ENCODE data around the gene CPVL.
"Not testable (repeated sequence)": the region's sequence is repeated elsewhere in the genome, so short reads cannot be mapped to it uniquely, and the experiment has no call there.

CPVL gene

GRCh38 chr7:29107056-29107455 lies 39.3 kb downstream of the CPVL start:
- H3K4me3 ChIP-seq (ENCODE audit: low read length in 2 of 2) = no peak overlapping the region
- peaks cover 0 to 2% of the 10 kb centered on the region in 2 donors for H3K9me3 ChIP-seq (ENCODE audit: control insufficient read depth in 2 of 2, low read length in 2 of 2)
- H3K36me3 ChIP-seq (ENCODE audit: control insufficient read depth in 2 of 2, insufficient read depth in 2 of 2, low read length in 2 of 2) = no peaks in the 10 kb centered on the region
- H3K9ac ChIP-seq (ENCODE audit: low read length in 2 of 2) = no peak overlapping the region
- H3K27ac ChIP-seq (ENCODE audit: low read length) = no peak overlapping the region
- H3K27me3 ChIP-seq (ENCODE audit: control insufficient read depth in 1 of 2, insufficient read depth in 2 of 2, low read length in 2 of 2) = no peaks in the 10 kb centered on the region
- H3K4me1 ChIP-seq (ENCODE audit: control insufficient read depth, insufficient read depth, low read length) = no peaks in the 10 kb centered on the region

DNA sequence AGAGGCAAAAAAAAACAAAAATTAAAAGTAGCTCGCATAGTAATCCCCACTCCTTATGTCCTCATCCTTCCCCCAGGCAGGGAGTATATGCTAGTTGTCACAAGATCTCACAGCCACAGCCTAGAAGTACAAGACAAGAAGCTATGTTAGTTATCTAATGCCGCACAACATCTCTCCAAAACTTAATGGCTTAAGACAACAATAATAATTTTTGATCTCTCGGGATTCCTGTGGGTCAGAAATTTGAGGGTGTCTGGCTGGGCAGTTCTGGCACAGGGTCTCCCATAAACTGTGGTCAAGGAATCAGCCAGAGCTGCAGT lies 39.7 kb downstream of the CPVL start:
- Histone ChIP-seq H3K9me3 (ENCODE audit: control insufficient read depth in 2 of 2, low read length in 2 of 2) (peaks cover 0 to 2% of the 10 kb centered on the region in 2 donors), H3K27me3 (ENCODE audit: control insufficient read depth in 1 of 2, insufficient read depth in 2 of 2, low read length in 2 of 2) (no peaks in the 10 kb centered on the region), H3K4me3 (ENCODE audit: low read length in 2 of 2) (no peak overlapping the region), H3K36me3 (ENCODE audit: control insufficient read depth in 2 of 2, insufficient read depth in 2 of 2, low read length in 2 of 2) (no peaks in the 10 kb centered on the region), H3K27ac (ENCODE audit: low read length) (no peak overlapping the region), H3K9ac (ENCODE audit: low read length in 2 of 2) (no peak overlapping the region), H3K4me1 (ENCODE audit: control insufficient read depth, insufficient read depth, low read length) (no peaks in the 10 kb centered on the region)

DNA sequence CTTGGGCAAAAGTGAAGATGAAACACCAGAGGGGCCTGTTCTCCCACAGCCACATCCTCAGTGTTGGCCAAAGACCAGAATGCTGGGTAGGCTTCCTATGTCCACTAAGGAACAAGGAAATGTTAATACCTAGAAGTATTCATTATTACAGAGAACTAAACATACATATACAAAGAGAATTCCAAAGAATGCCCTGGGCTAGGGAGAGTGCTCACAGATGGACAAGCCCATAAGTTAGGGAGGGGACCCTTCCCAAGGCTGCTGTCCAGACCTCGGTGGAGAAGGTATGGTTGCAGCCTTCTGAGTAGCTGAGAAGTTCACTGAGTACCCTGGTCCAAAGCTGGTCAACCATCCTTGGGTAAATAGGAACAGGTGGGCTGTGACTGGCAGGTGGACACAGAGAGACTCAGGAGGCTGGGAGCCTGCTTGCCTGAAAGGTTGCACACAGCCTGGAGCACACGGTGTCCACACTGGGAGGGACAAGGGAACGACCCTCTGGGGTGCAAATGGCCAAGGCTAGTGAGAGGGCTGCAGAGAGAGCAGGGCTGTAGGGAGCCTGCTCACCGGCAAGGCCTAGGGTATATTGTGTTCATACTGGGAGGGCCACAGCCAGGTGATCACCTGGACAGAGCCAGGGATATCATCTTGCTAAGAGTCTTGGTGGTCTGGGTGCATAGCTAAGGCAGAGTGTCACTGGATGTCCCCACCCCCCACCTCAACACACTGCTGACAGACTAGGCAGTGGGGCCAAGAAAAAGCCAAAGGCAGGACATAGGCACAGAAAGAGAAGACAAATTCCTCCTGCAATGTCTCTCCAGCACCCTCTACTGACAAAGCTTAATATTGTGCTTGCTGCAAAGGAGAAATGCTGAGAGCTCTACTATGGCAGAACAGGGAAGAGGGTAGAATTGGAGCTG lies 40.3 kb downstream of the CPVL start:
- Histone ChIP-seq H3K27ac (ENCODE audit: low read length) (no peak overlapping the region), H3K36me3 (ENCODE audit: control insufficient read depth in 2 of 2, insufficient read depth in 2 of 2, low read length in 2 of 2) (no peaks in the 10 kb centered on the region), H3K4me1 (ENCODE audit: control insufficient read depth, insufficient read depth, low read length) (no peaks in the 10 kb centered on the region), H3K9ac (ENCODE audit: low read length in 2 of 2) (no peak overlapping the region), H3K27me3 (ENCODE audit: control insufficient read depth in 1 of 2, insufficient read depth in 2 of 2, low read length in 2 of 2) (no peaks in the 10 kb centered on the region), H3K9me3 (ENCODE audit: control insufficient read depth in 2 of 2, low read length in 2 of 2) (peaks cover 0 to 2% of the 10 kb centered on the region in 2 donors), H3K4me3 (ENCODE audit: low read length in 2 of 2) (no peak overlapping the region)

DNA sequence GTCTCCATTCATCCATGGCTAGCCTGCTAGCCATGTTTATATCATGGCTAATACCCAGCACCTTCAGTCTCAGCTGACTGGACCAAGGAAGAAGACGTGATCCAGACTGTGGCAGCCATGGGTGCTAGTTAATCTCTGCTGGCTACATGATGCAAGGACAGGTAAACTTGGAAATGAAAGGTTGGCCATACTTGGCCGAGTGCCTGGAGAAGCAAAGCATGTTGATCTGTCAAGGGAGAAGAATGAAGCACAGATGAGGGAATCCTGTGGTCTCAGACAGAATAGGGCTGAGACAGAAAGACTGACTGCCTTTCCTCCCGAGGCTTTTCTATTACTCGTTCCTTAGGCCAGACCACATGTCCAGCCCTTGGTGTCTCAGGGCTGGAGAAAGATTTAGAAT lies 41.1 kb downstream of the CPVL start:
- Histone ChIP-seq H3K4me3 (ENCODE audit: low read length in 2 of 2) (no peak overlapping the region), H3K9me3 (ENCODE audit: control insufficient read depth in 2 of 2, low read length in 2 of 2) (no peaks in the 10 kb centered on the region), H3K36me3 (ENCODE audit: control insufficient read depth in 2 of 2, insufficient read depth in 2 of 2, low read length in 2 of 2) (no peaks in the 10 kb centered on the region), H3K27ac (ENCODE audit: low read length) (no peak overlapping the region), H3K27me3 (ENCODE audit: control insufficient read depth in 1 of 2, insufficient read depth in 2 of 2, low read length in 2 of 2) (no peaks in the 10 kb centered on the region), H3K9ac (ENCODE audit: low read length in 2 of 2) (no peak overlapping the region), H3K4me1 (ENCODE audit: control insufficient read depth, insufficient read depth, low read length) (no peaks in the 10 kb centered on the region)

DNA sequence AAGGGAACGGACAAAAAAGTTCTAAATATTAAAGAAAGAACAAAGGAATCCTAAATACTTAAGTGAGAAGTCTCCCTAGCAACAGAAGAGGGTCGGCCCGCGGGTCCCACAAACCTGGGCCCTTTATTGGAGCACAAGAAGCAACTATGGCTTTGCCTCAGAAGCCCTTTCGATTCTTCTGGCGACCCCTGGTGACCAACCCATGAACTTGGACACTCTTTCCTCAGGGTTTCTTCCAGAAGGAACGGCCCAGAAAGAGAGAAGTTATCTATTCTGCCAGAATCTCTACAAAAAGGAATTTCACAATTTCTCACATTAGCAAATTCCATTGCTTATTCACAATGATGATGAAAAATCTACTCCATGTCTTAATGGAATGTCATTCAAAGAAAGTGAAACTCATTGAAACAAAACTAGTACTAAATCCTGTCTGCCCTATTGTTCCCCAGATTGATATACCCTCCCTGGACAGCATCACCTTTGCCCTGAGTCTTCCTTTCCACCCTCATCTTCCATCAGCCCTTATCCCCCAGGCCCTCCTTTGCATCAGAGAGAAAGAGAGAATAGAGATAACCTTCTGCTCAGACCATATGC lies 43.7 kb downstream of the CPVL start:
- no peaks in the 10 kb centered on the region for H3K36me3 ChIP-seq (ENCODE audit: control insufficient read depth in 2 of 2, insufficient read depth in 2 of 2, low read length in 2 of 2)
- no peaks in the 10 kb centered on the region for H3K9me3 ChIP-seq (ENCODE audit: control insufficient read depth in 2 of 2, low read length in 2 of 2)
- H3K27me3 ChIP-seq (ENCODE audit: control insufficient read depth in 1 of 2, insufficient read depth in 2 of 2, low read length in 2 of 2) = no peaks in the 10 kb centered on the region
- no peaks in the 10 kb centered on the region for H3K4me1 ChIP-seq (ENCODE audit: control insufficient read depth, insufficient read depth, low read length)
- no peak overlapping the region for H3K27ac ChIP-seq (ENCODE audit: low read length)
- H3K9ac ChIP-seq (ENCODE audit: low read length in 2 of 2) = no peak overlapping the region
- no peak overlapping the region for H3K4me3 ChIP-seq (ENCODE audit: low read length in 2 of 2)

- H3K9me3 ChIP-seq (ENCODE audit: control insufficient read depth in 2 of 2, low read length in 2 of 2) = no peaks in the 10 kb centered on the region
These were observed 45.4 kb downstream of the CPVL start for GRCh38 chr7:29100924-29101323.

DNA sequence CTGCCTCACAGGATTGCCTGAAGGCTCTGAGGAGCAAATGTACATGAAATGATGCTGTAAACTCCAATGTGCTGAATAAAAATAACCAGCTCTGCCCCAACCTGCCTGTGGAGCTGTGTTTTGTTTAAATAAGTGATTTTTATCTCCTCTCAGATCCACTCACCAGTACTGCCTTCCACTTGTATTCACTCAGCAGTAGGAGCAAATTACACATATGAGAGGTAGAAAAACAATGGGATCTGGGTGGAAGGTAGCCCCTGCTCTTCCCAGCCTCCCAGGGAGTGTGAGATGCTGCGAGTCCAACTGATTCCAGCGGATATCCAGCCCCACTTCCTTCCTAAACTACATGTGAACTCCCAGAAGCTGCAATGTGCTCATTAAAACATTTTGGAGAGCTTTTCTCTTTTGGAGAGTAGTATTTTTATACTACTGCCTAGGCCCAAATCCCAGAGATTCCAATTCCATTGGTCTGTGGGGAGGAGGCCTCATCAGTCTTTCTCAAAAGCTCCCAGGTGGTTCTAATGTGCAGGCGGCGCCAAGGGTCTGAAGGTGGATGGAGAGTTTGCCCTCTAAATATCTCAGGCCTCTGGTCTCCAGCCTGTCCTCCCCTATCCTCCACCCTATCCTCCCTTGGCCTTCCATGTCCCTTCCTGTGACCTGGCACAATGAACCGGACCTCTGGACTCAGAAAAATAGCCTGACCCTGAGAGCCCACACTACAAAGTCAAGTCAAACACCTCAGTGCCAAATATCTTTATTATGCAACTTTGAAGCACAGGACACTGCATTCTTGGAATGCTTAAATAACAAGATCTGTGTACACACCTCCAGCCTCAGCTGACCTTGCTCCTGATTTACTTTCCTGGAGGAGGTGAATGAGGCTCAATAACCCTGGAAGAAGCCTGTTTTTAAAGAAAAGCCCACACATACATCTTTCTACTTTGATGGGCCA lies 46.2 kb downstream of the CPVL start:
- no peaks in the 10 kb centered on the region for H3K36me3 ChIP-seq (ENCODE audit: control insufficient read depth in 2 of 2, insufficient read depth in 2 of 2, low read length in 2 of 2)
- H3K4me3 ChIP-seq (ENCODE audit: low read length in 2 of 2) = no peak overlapping the region
- H3K4me1 ChIP-seq (ENCODE audit: control insufficient read depth, insufficient read depth, low read length) = no peaks in the 10 kb centered on the region
- no peaks in the 10 kb centered on the region for H3K27me3 ChIP-seq (ENCODE audit: control insufficient read depth in 1 of 2, insufficient read depth in 2 of 2, low read length in 2 of 2)
- H3K9ac ChIP-seq (ENCODE audit: low read length in 2 of 2) = no peak overlapping the region
- no peak overlapping the region for H3K27ac ChIP-seq (ENCODE audit: low read length)
- H3K9me3 ChIP-seq (ENCODE audit: control insufficient read depth in 2 of 2, low read length in 2 of 2) = no peaks in the 10 kb centered on the region

More at GRCh38 chr7:29100924-29101323, 45.4 kb downstream of the CPVL start:
- H3K9ac ChIP-seq (ENCODE audit: low read length in 2 of 2) = no peak overlapping the region
- H3K36me3 ChIP-seq (ENCODE audit: control insufficient read depth in 2 of 2, insufficient read depth in 2 of 2, low read length in 2 of 2) = no peaks in the 10 kb centered on the region
- H3K27ac ChIP-seq (ENCODE audit: low read length) = no peak overlapping the region
- no peaks in the 10 kb centered on the region for H3K4me1 ChIP-seq (ENCODE audit: control insufficient read depth, insufficient read depth, low read length)
- H3K27me3 ChIP-seq (ENCODE audit: control insufficient read depth in 1 of 2, insufficient read depth in 2 of 2, low read length in 2 of 2) = no peaks in the 10 kb centered on the region
- H3K4me3 ChIP-seq (ENCODE audit: low read length in 2 of 2) = no peak overlapping the region

GRCh38 chr7:29096446-29096730 lies 49.9 kb downstream of the CPVL start:
- H3K9ac ChIP-seq (ENCODE audit: low read length in 2 of 2) = no peak overlapping the region
- no peaks in the 10 kb centered on the region for H3K27me3 ChIP-seq (ENCODE audit: control insufficient read depth in 1 of 2, insufficient read depth in 2 of 2, low read length in 2 of 2)
- no peaks in the 10 kb centered on the region for H3K9me3 ChIP-seq (ENCODE audit: control insufficient read depth in 2 of 2, low read length in 2 of 2)
- no peak overlapping the region for H3K27ac ChIP-seq (ENCODE audit: low read length)
- H3K4me1 ChIP-seq (ENCODE audit: control insufficient read depth, insufficient read depth, low read length) = no peaks in the 10 kb centered on the region
- no peaks in the 10 kb centered on the region for H3K36me3 ChIP-seq (ENCODE audit: control insufficient read depth in 2 of 2, insufficient read depth in 2 of 2, low read length in 2 of 2)
- no peak overlapping the region for H3K4me3 ChIP-seq (ENCODE audit: low read length in 2 of 2)

GRCh38 chr7:29095631-29096445 lies 50.5 kb downstream of the CPVL start:
- Histone ChIP-seq H3K27me3 (ENCODE audit: control insufficient read depth in 1 of 2, insufficient read depth in 2 of 2, low read length in 2 of 2) (no peaks in the 10 kb centered on the region), H3K9ac (ENCODE audit: low read length in 2 of 2) (no peak overlapping the region), H3K4me1 (ENCODE audit: control insufficient read depth, insufficient read depth, low read length) (peaks cover 5% of the 10 kb centered on the region), H3K36me3 (ENCODE audit: control insufficient read depth in 2 of 2, insufficient read depth in 2 of 2, low read length in 2 of 2) (no peaks in the 10 kb centered on the region), H3K4me3 (ENCODE audit: low read length in 2 of 2) (no peak overlapping the region), H3K27ac (ENCODE audit: low read length) (no peak overlapping the region), H3K9me3 (ENCODE audit: control insufficient read depth in 2 of 2, low read length in 2 of 2) (no peaks in the 10 kb centered on the region)

DNA sequence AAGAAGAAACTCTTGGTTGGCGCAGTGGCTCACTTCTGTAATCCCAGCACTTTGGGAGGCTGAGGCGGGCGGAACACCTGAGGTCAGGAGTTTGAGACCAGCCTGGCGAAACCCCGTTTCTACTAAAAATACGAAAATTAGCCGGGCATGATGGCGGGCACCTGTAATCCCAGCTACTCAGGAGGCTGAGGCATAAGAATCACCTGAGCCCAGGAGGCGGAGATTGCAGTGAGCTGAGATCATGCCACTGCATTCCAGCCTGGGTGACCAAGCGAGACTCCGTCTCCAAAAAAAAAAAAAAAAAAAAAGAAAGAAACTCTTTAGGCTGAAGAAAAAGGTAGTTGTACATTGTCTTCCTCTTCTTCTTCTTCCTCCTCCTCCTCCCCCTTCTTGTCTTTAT lies 53.2 kb downstream of the CPVL start:
- not testable (repeated sequence) for H3K9me3 ChIP-seq (ENCODE audit: control insufficient read depth in 2 of 2, low read length in 2 of 2); H3K9ac ChIP-seq (ENCODE audit: low read length in 2 of 2); H3K27me3 ChIP-seq (ENCODE audit: control insufficient read depth in 1 of 2, insufficient read depth in 2 of 2, low read length in 2 of 2); H3K4me1 ChIP-seq (ENCODE audit: control insufficient read depth, insufficient read depth, low read length); H3K27ac ChIP-seq (ENCODE audit: low read length); H3K4me3 ChIP-seq (ENCODE audit: low read length in 2 of 2); H3K36me3 ChIP-seq (ENCODE audit: control insufficient read depth in 2 of 2, insufficient read depth in 2 of 2, low read length in 2 of 2)

Data from stomach smooth muscle (tissue), 2 donors.